HCT116 (cell line): ENCODE data around the gene TBX2. TPM values are rescaled to one million over a fixed set of nuclear protein-coding genes. Genes with fewer than 3 reads are reported as not detected.

ENCODE experiments used
- ATAC-seq: fragments of 200-7000 bp; cut with Tn5 transposase; 2 replicates; pipeline ENCODE4 v1.9.1; 2020; ENCODE audit warnings: mild to moderate bottlenecking, moderate library complexity
- BruUV-seq: library from RNA; stranded (reverse); fragments of 400-500 nt; replicated peaks from 2 replicates; lab custom pipeline; 2021; lab: Mats Ljungman, UMichigan
- CTCF ChIA-PET: fragments of 300-600 bp; sonication (Branson Sonifier 250); formaldehyde crosslinking; loops from one replicate; lab custom pipeline; 2021; ENCODE audit warnings: antibody characterized with exemption; lab: Charles Lee
- POLR2A ChIA-PET: fragments of 300-600, 350-600 bp; sonication (Branson Sonifier 250); formaldehyde crosslinking; loops from one replicate; lab custom pipeline; 2021; ENCODE audit warnings: antibody characterized with exemption; lab: Charles Lee
- RAD21 ChIA-PET, 2 experiments: fragments of 300-600 bp; sonication (Branson Sonifier 250); formaldehyde crosslinking; loops; one replicate each; lab custom pipeline; 2023; ENCODE audit warnings: low total read pairs in 2 of 2; ENCODE audit not compliant: uncharacterized antibody in 2 of 2, unreplicated experiment in 2 of 2, low non-redundant PET in 1 of 2; lab: Charles Lee
- DNase-seq: peaks from one replicate; pipeline ENCODE4 v3.0.0-alpha.2; 2010; ENCODE audit warnings: low read depth, low spot score
- H2AFZ ChIP-seq: fragments of 200-600 bp; shearing (Covaris generic), sonication (generic); 2 replicates; pipeline ENCODE4 v1.6.1; 2017; ENCODE audit warnings: low read depth, mixed run types, mixed read lengths, antibody characterized with exemption, low read length; ENCODE audit not compliant: poor library complexity, severe bottlenecking
- H3K27ac ChIP-seq: 2 replicates; pipeline ENCODE4 v1.5.1; 2012; ENCODE audit warnings: low read depth, low read length
- H3K27me3 ChIP-seq: fragments of 200-600 bp; sonication (generic); 2 replicates; pipeline ENCODE4 v1.6.1; 2016; ENCODE audit warnings: mixed run types, low read length, mixed read lengths; ENCODE audit not compliant: insufficient read depth
- H3K36me3 ChIP-seq, 2 experiments: fragments of 200-500 bp in 1 of 2; fragments of 200-600 bp in 1 of 2; sonication (Bioruptor generic) in 1 of 2; sonication (generic) in 1 of 2; 2 replicates each; pipeline versions ENCODE4 v1.5.1 to v1.6.1; 2014 to 2016; ENCODE audit warnings: low read length in 2 of 2, inconsistent platforms in 1 of 2, mixed read lengths in 1 of 2, mixed run types in 1 of 2; ENCODE audit not compliant: insufficient read depth in 2 of 2, control insufficient read depth in 1 of 2
- H3K4me1 ChIP-seq, 2 experiments: fragments of 200-600 bp in 1 of 2; sonication (generic) in 1 of 2; 2 replicates each; pipeline versions ENCODE4 v1.5.1 to v1.6.1; 2012 to 2017; ENCODE audit warnings: low read length in 2 of 2, inconsistent platforms in 1 of 2, mild to moderate bottlenecking in 1 of 2, mixed read lengths in 1 of 2, mixed run types in 1 of 2, moderate library complexity in 1 of 2; ENCODE audit not compliant: insufficient read depth in 2 of 2, control insufficient read depth in 1 of 2
- H3K4me2 ChIP-seq: fragments of 200-600 bp; sonication (generic); 2 replicates; pipeline ENCODE4 v1.6.1; 2017; ENCODE audit warnings: mixed run types, low read length, mixed read lengths
- H3K4me3 ChIP-seq, 2 experiments: fragments of 200-600 bp in 1 of 2; sonication (generic) in 1 of 2; replicated peaks in 1 of 2; 2 replicates each; pipeline ENCODE4 v1.5.1; 2011 to 2016; ENCODE audit warnings: low read length in 2 of 2, control low read depth in 1 of 2, low read depth in 1 of 2, mild to moderate bottlenecking in 1 of 2, mixed read lengths in 1 of 2, mixed run types in 1 of 2
- H3K79me2 ChIP-seq: fragments of 200-600 bp; sonication (generic); 2 replicates; pipeline ENCODE4 v1.6.1; 2017; ENCODE audit warnings: mild to moderate bottlenecking, mixed run types, low read length, moderate library complexity, mixed read lengths; ENCODE audit not compliant: insufficient read depth
- H3K9ac ChIP-seq: fragments of 200-600 bp; sonication (generic); 2 replicates; pipeline ENCODE4 v1.6.1; 2016; ENCODE audit warnings: low read length, mixed read lengths
- H3K9me2 ChIP-seq: fragments of 200-600 bp; sonication (generic), shearing (Covaris generic); 2 replicates; pipeline ENCODE4 v1.6.1; 2017; ENCODE audit warnings: mixed run types, mild to moderate bottlenecking, moderate library complexity; ENCODE audit not compliant: insufficient read depth
- H3K9me3 ChIP-seq, 2 experiments: fragments of 200-500 bp in 1 of 2; fragments of 200-600 bp in 1 of 2; sonication (Bioruptor generic) in 1 of 2; sonication (generic) in 1 of 2; 2 replicates each; pipeline ENCODE4 v1.6.1; 2014 to 2017; ENCODE audit warnings: low read length in 2 of 2, mixed read lengths in 2 of 2, inconsistent platforms in 1 of 2, low read depth in 1 of 2, mild to moderate bottlenecking in 1 of 2, mixed run types in 1 of 2, moderate library complexity in 1 of 2; ENCODE audit not compliant: control insufficient read depth in 1 of 2, insufficient read depth in 1 of 2
- H4K20me1 ChIP-seq: fragments of 200-600 bp; sonication (generic), shearing (Covaris generic); 2 replicates; pipeline ENCODE4 v1.6.1; 2017; ENCODE audit warnings: mixed run types, mild to moderate bottlenecking, moderate library complexity; ENCODE audit not compliant: insufficient read depth
- FOSL1 ChIP-seq: IDR thresholded peaks from 2 replicates; pipeline ENCODE4 v1.6.1; 2012; ENCODE audit warnings: low read depth
- intact Hi-C: fragments of 100-400 bp; cut with micrococcal nuclease; formaldehyde crosslinking; loops from 2 replicates; pipeline ENCODE4 v1.10.0; 2022
- total RNA-seq: library from RNA; stranded (reverse); gene quantifications from one replicate; pipeline ENCODE4 v1.2.1, GENCODE V29; 2021; ENCODE audit not compliant: unreplicated experiment
- TF ChIP-seq, protein P1 (sequence below), 3 experiments: fragments of 200-600 bp in 1 of 3; sonication (generic) in 1 of 3; IDR thresholded peaks in 2 of 3; conservative IDR thresholded peaks in 1 of 3; 2 replicates each; pipeline ENCODE4 v1.5.1; 2012 to 2017; ENCODE audit warnings: low read depth in 2 of 3, low read length in 2 of 3, antibody characterized with exemption in 1 of 3, borderline replicate concordance in 1 of 3, control low read depth in 1 of 3, mild to moderate bottlenecking in 1 of 3, mixed read lengths in 1 of 3, mixed run types in 1 of 3, moderate library complexity in 1 of 3; ENCODE audit not compliant: insufficient read depth in 1 of 3

TBX2 gene
- total RNA-seq, 1 experiment from 2014 or later = 0.71 TPM

GRCh38 chr17:61363601-61364462 lies 35.8 kb upstream of the TBX2 start:
- H3K4me2 ChIP-seq = no peak overlapping the region
- no peaks in the 10 kb centered on the region for H3K36me3 ChIP-seq
- no peak for TF ChIP-seq FOSL1
- no TSS peak for BruUV-seq
- RAD21 ChIA-PET = no interaction called here
- no peak overlapping the region for H2AFZ ChIP-seq
- H3K4me1 ChIP-seq = no peaks in the 10 kb centered on the region; a peak in 1 of 4 replicates
- H3K9ac ChIP-seq = no peak overlapping the region
- H3K4me3 ChIP-seq = no peak overlapping the region
- CTCF ChIA-PET = no interaction called here
- POLR2A ChIA-PET = no interaction called here
- peaks cover 15% of the 10 kb centered on the region; the same call in 1 of the 2 replicates for H3K27me3 ChIP-seq
- intact Hi-C loops = no loop called here
- H3K27ac ChIP-seq = no peak overlapping the region
- no peaks in the 10 kb centered on the region for H3K79me2 ChIP-seq
- ATAC-seq (no peak), DNase-seq (no peak)
- no peaks in the 10 kb centered on the region for H4K20me1 ChIP-seq
- H3K9me3 ChIP-seq = no peaks in the 10 kb centered on the region
- H3K9me2 ChIP-seq = no peaks in the 10 kb centered on the region

- ChIA-PET CTCF (no interaction called here), POLR2A (no interaction called here), RAD21 (no interaction called here)
- DNase-seq = no peak
- Histone ChIP-seq H3K9me2 (no peaks in the 10 kb centered on the region), H3K36me3 (no peaks in the 10 kb centered on the region), H3K4me3 (no peak overlapping the region), H3K4me1 (no peaks in the 10 kb centered on the region), H3K27ac (no peak overlapping the region), H3K9me3 (no peaks in the 10 kb centered on the region), H3K9ac (no peak overlapping the region), H3K4me2 (no peak overlapping the region), H4K20me1 (no peaks in the 10 kb centered on the region), H3K27me3 (peaks cover 15% of the 10 kb centered on the region; the same call in 1 of the 2 replicates), H2AFZ (no peak overlapping the region), H3K79me2 (no peaks in the 10 kb centered on the region)
- intact Hi-C loops = no loop called here
- no TSS peak for BruUV-seq
- no peak for ATAC-seq
- TF ChIP-seq, protein P1, sequence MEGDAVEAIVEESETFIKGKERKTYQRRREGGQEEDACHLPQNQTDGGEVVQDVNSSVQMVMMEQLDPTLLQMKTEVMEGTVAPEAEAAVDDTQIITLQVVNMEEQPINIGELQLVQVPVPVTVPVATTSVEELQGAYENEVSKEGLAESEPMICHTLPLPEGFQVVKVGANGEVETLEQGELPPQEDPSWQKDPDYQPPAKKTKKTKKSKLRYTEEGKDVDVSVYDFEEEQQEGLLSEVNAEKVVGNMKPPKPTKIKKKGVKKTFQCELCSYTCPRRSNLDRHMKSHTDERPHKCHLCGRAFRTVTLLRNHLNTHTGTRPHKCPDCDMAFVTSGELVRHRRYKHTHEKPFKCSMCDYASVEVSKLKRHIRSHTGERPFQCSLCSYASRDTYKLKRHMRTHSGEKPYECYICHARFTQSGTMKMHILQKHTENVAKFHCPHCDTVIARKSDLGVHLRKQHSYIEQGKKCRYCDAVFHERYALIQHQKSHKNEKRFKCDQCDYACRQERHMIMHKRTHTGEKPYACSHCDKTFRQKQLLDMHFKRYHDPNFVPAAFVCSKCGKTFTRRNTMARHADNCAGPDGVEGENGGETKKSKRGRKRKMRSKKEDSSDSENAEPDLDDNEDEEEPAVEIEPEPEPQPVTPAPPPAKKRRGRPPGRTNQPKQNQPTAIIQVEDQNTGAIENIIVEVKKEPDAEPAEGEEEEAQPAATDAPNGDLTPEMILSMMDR (IDR thresholded peaks at IDR 0.05 in 2 of 3, conservative IDR thresholded peaks at IDR 0.05 in 1 of 3; ENCODE audit: borderline replicate concordance in 1 of 3, insufficient read depth in 1 of 3, low read depth in 2 of 3, low read length in 2 of 3) = no peak
Observed at GRCh38 chr17:61364463-61364846, 35.2 kb upstream of the TBX2 start.
